Measurements from ENCODE around the gene SPATA19. TPM values are rescaled to one million over a fixed set of nuclear protein-coding genes. Genes with fewer than 3 reads are reported as not detected.

Gene SPATA19
- total and polyA plus RNA-seq, 2 of the 13 experiments (the other 11 are each of a cell fraction or from before 2014, with no cell fraction given): not detected

GRCh38 chr11:133872160-133872559, 26.8 kb upstream of the SPATA19 start:
- in situ Hi-C loops (cut with HindIII; ENCODE audit: extremely low pct_ligation_motif_present, low pct_unique_long_range_greater_than_20kb): no loop called here
- Histone ChIP-seq H3K4me3 (replicated peaks in 1 of 3; ENCODE audit: insufficient read depth in 1 of 3, low read depth in 2 of 3, low read length in 3 of 3) (no peak overlapping the region), H3K27ac (ENCODE audit: extremely low read length, insufficient read depth, low read length) (no peak overlapping the region), H3K9me3 (ENCODE audit: low read length) (no peaks in the 10 kb centered on the region), H3K27me3 (ENCODE audit: control insufficient read depth in 1 of 2, insufficient read depth in 2 of 2, low read length in 2 of 2) (no peaks in the 10 kb centered on the region), H4K20me1 (ENCODE audit: insufficient read depth, low read length) (no peaks in the 10 kb centered on the region), H3K9ac (ENCODE audit: insufficient read depth, low read depth, low read length) (no peak overlapping the region), H3K4me2 (ENCODE audit: low read depth, low read length) (no peak overlapping the region), H3K36me3 (replicated peaks in 1 of 2; ENCODE audit: control insufficient read depth in 1 of 2, insufficient read depth in 2 of 2, low read length in 2 of 2) (no peaks in the 10 kb centered on the region), H3K4me1 (ENCODE audit: insufficient read depth, low read length) (no peaks in the 10 kb centered on the region), H3K79me2 (ENCODE audit: insufficient read depth, low read length) (no peaks in the 10 kb centered on the region), H2AFZ (ENCODE audit: low read length) (no peak overlapping the region)
- no peak for FAIRE-seq
- no peak for DNase-seq (ENCODE audit: low spot score)
- ChIA-PET CTCF (ENCODE audit: low intra/inter-chr PET ratio, low total read pairs) (no interaction called here), POLR2A (no interaction called here)
- WGBS (ENCODE audit: low lambda C conversion rate): 0% methylated on average over 1 of the region's 1 CpG
- intact Hi-C loops (cut with micrococcal nuclease; ENCODE audit: unreplicated experiment): no loop called here
- BruUV-seq (replicated peaks): no TSS peak
- no peak for ATAC-seq
- TF ChIP-seq, protein P1, sequence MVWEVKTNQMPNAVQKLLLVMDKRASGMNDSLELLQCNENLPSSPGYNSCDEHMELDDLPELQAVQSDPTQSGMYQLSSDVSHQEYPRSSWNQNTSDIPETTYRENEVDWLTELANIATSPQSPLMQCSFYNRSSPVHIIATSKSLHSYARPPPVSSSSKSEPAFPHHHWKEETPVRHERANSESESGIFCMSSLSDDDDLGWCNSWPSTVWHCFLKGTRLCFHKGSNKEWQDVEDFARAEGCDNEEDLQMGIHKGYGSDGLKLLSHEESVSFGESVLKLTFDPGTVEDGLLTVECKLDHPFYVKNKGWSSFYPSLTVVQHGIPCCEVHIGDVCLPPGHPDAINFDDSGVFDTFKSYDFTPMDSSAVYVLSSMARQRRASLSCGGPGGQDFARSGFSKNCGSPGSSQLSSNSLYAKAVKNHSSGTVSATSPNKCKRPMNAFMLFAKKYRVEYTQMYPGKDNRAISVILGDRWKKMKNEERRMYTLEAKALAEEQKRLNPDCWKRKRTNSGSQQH (CRISPR knock-in tag; IDR thresholded peaks at IDR 0.05; ENCODE audit: low read depth): no peak
- TF ChIP-seq ZFP36L1 (CRISPR knock-in tag; IDR thresholded peaks at IDR 0.05) (no peak), ETS1 (CRISPR knock-in tag; IDR thresholded peaks at IDR 0.05) (no peak)

- Histone ChIP-seq H3K9ac (ENCODE audit: insufficient read depth, low read depth, low read length) (no peak overlapping the region), H3K27me3 (ENCODE audit: control insufficient read depth in 1 of 2, insufficient read depth in 2 of 2, low read length in 2 of 2) (no peaks in the 10 kb centered on the region), H3K36me3 (replicated peaks in 1 of 2; ENCODE audit: control insufficient read depth in 1 of 2, insufficient read depth in 2 of 2, low read length in 2 of 2) (no peaks in the 10 kb centered on the region), H4K20me1 (ENCODE audit: insufficient read depth, low read length) (no peaks in the 10 kb centered on the region), H2AFZ (ENCODE audit: low read length) (no peak overlapping the region), H3K4me3 (replicated peaks in 1 of 3; ENCODE audit: insufficient read depth in 1 of 3, low read depth in 2 of 3, low read length in 3 of 3) (no peak overlapping the region), H3K4me1 (ENCODE audit: insufficient read depth, low read length) (no peaks in the 10 kb centered on the region), H3K79me2 (ENCODE audit: insufficient read depth, low read length) (no peaks in the 10 kb centered on the region), H3K9me3 (ENCODE audit: low read length) (no peaks in the 10 kb centered on the region), H3K27ac (ENCODE audit: extremely low read length, insufficient read depth, low read length) (no peak overlapping the region), H3K4me2 (ENCODE audit: low read depth, low read length) (no peak overlapping the region)
- ChIA-PET POLR2A (no interaction called here), CTCF (ENCODE audit: low intra/inter-chr PET ratio, low total read pairs) (no interaction called here)
- TF ChIP-seq ZNF17 (CRISPR knock-in tag; IDR thresholded peaks at IDR 0.05) (no peak), ZNF207 (IDR thresholded peaks at IDR 0.05; ENCODE audit: borderline replicate concordance) (no peak), ZNF850 (CRISPR knock-in tag; conservative IDR thresholded peaks at IDR 0.05) (no peak), ZNF253 (CRISPR knock-in tag; IDR thresholded peaks at IDR 0.05; ENCODE audit: borderline replicate concordance) (no peak), JUNB (CRISPR knock-in tag; IDR thresholded peaks at IDR 0.05; ENCODE audit: borderline replicate concordance) (no peak), SP140L (CRISPR knock-in tag; IDR thresholded peaks at IDR 0.05; ENCODE audit: borderline replicate concordance) (no peak), BATF2 (CRISPR knock-in tag; IDR thresholded peaks at IDR 0.05) (no peak), CREB1 (IDR thresholded peaks at IDR 0.05) (no peak), CREB1 (CRISPR knock-in tag; IDR thresholded peaks at IDR 0.05) (no peak), HNRNPUL1 (IDR thresholded peaks at IDR 0.05; ENCODE audit: low read depth, low read length) (no peak), CBX1 (IDR thresholded peaks at IDR 0.05; ENCODE audit: low read depth) (no peak), GTF3A (CRISPR knock-in tag; conservative IDR thresholded peaks at IDR 0.05) (no peak), PPARG (CRISPR knock-in tag; conservative IDR thresholded peaks at IDR 0.05) (no peak)
- TF ChIP-seq, protein P2, sequence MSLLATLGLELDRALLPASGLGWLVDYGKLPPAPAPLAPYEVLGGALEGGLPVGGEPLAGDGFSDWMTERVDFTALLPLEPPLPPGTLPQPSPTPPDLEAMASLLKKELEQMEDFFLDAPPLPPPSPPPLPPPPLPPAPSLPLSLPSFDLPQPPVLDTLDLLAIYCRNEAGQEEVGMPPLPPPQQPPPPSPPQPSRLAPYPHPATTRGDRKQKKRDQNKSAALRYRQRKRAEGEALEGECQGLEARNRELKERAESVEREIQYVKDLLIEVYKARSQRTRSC (CRISPR knock-in tag; IDR thresholded peaks at IDR 0.05; ENCODE audit: low read depth): no peak
- DNase-seq (ENCODE audit: low spot score): no peak
- ATAC-seq: no peak
- FAIRE-seq: no peak
- BruUV-seq (replicated peaks): no TSS peak
- in situ Hi-C loops (cut with HindIII; ENCODE audit: extremely low pct_ligation_motif_present, low pct_unique_long_range_greater_than_20kb): no loop called here
- intact Hi-C loops (cut with micrococcal nuclease; ENCODE audit: unreplicated experiment): no loop called here
Observed at GRCh38 chr11:133867456-133867855, 22.1 kb upstream of the SPATA19 start.

Measured in HepG2 (cell line).